Panc1 (cell line): Measurements from ENCODE around the gene RBM45. TPM values are rescaled to one million over a fixed set of nuclear protein-coding genes. Genes with fewer than 3 reads are reported as not detected.

ENCODE experiments used
- ATAC-seq: fragments of 200-7000 bp; cut with Tn5 transposase; 2 replicates; pipeline ENCODE4 v1.9.1; 2020; ENCODE audit warnings: mild to moderate bottlenecking, moderate library complexity
- BruUV-seq: library from RNA; stranded (reverse); fragments of 400-500 nt; replicated peaks from 2 replicates; lab custom pipeline; 2021; lab: Mats Ljungman, UMichigan
- CTCF ChIA-PET: fragments of 300-600 bp; sonication (Branson Sonifier 250); formaldehyde crosslinking; loops from one replicate; lab custom pipeline; 2022; ENCODE audit warnings: antibody characterized with exemption; lab: Charles Lee
- POLR2A ChIA-PET: fragments of 300-600 bp; sonication (Branson Sonifier 250); formaldehyde crosslinking; loops from one replicate; lab custom pipeline; 2022; ENCODE audit warnings: antibody characterized with exemption; lab: Charles Lee
- DNase-seq: peaks from one replicate; pipeline ENCODE4 v3.0.0-alpha.2; 2010; ENCODE audit warnings: low read depth, low spot score
- H3K27ac ChIP-seq: 2 replicates; pipeline ENCODE4 v1.5.1; 2011; ENCODE audit warnings: mild to moderate bottlenecking, low read length, inconsistent platforms
- H3K27me3 ChIP-seq: fragments of 200-500 bp; sonication (Bioruptor generic); 2 replicates; pipeline ENCODE4 v1.6.0; 2014; ENCODE audit warnings: low read length, inconsistent platforms; ENCODE audit not compliant: control insufficient read depth, insufficient read depth
- H3K36me3 ChIP-seq: fragments of 200-500 bp; sonication (Bioruptor generic); 2 replicates; pipeline ENCODE4 v1.5.1; 2014; ENCODE audit warnings: inconsistent platforms, mild to moderate bottlenecking, low read length, moderate library complexity; ENCODE audit not compliant: control insufficient read depth, insufficient read depth
- H3K4me1 ChIP-seq: 2 replicates; pipeline ENCODE4 v1.5.1; 2011; ENCODE audit warnings: inconsistent platforms, mild to moderate bottlenecking, low read length, moderate library complexity; ENCODE audit not compliant: control insufficient read depth, insufficient read depth
- H3K4me3 ChIP-seq, 2 experiments: 2 replicates each; pipeline ENCODE4 v1.5.1; 2011 to 2012; ENCODE audit warnings: low read depth in 2 of 2, low read length in 2 of 2, mild to moderate bottlenecking in 2 of 2, inconsistent platforms in 1 of 2, moderate library complexity in 1 of 2
- H3K9me3 ChIP-seq: fragments of 200-500 bp; sonication (Bioruptor generic); 2 replicates; pipeline ENCODE4 v1.5.1; 2014; ENCODE audit warnings: low read depth, mild to moderate bottlenecking, inconsistent platforms, low read length, moderate library complexity; ENCODE audit not compliant: control insufficient read depth, insufficient read depth
- POLR2AphosphoS5 ChIP-seq: IDR thresholded peaks from 2 replicates; pipeline ENCODE4 v1.6.1; 2012; ENCODE audit warnings: mild to moderate bottlenecking, low read depth, low read length, moderate library complexity
- SIN3A ChIP-seq: IDR thresholded peaks from 2 replicates; pipeline ENCODE4 v1.6.1; 2012; ENCODE audit warnings: low read depth, mild to moderate bottlenecking, low read length, moderate library complexity, borderline replicate concordance; ENCODE audit not compliant: insufficient read depth
- TCF7L2 ChIP-seq: IDR thresholded peaks from 2 replicates; pipeline ENCODE4 v1.6.1; 2011; ENCODE audit warnings: mild to moderate bottlenecking, low read depth, low read length, inconsistent platforms
- in situ Hi-C: cut with HindIII; loops from 2 replicates; pipeline ENCODE4 v1.10.0; 2016; ENCODE audit warnings: low sequenced_read_pairs, low pct_unique_long_range_greater_than_20kb
- intact Hi-C: fragments of 100-400 bp; cut with micrococcal nuclease; formaldehyde crosslinking; loops from one replicate; pipeline ENCODE4 v1.10.0; 2022; ENCODE audit not compliant: unreplicated experiment
- total RNA-seq: library from RNA; stranded (reverse); gene quantifications from one replicate; pipeline ENCODE4 v1.2.1, GENCODE V29; 2021; ENCODE audit not compliant: unreplicated experiment
- TF ChIP-seq, protein P1 (sequence below), 2 experiments: IDR thresholded peaks; 2 replicates each; pipeline ENCODE4 v1.6.1; 2011 to 2012; ENCODE audit warnings: low read depth in 2 of 2, control low read depth in 1 of 2, low read length in 1 of 2, mild to moderate bottlenecking in 1 of 2, moderate library complexity in 1 of 2; ENCODE audit not compliant: insufficient read depth in 1 of 2
- TF ChIP-seq, protein P2 (sequence below): fragments of 450-650 bp; IDR thresholded peaks from 2 replicates; pipeline ENCODE4 v1.5.1; 2017; ENCODE audit warnings: mild to moderate bottlenecking

Gene RBM45
- total RNA-seq, 1 experiment from 2014 or later, result 14.1 TPM

DNA sequence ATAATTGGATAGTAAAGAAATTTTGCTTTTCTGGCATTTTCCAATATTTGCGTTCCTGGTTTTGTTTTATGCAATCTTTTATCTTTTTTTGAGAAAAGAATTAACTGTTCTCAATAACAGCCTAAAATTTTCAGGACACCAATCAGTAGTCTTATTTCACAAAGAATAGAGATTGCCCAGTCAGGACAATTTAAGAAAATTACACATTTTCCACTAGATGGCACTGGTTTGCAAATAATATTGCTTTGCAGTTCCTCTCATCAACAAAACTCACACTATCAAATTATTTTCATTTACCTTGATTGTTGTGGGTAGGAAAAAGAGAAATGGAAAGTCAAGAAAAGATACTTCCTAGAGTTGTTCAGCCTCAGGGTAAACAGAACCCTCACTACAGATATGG is 2.4 kb upstream of the RBM45 start:
- no peak for DNase-seq
- CTCF ChIA-PET, result no interaction called here
- Histone ChIP-seq H3K27ac (no peak overlapping the region), H3K9me3 (no peaks in the 10 kb centered on the region), H3K4me3 (no peak overlapping the region), H3K4me1 (peaks cover 6% of the 10 kb centered on the region), H3K36me3 (no peaks in the 10 kb centered on the region; the same call in 1 of the 2 replicates), H3K27me3 (0 out of 2 replicates have a peak, but pooled peaks cover 2% of the 10 kb centered on the region)
- in situ Hi-C loops, result no loop called here
- BruUV-seq, result no TSS peak
- POLR2A ChIA-PET, result no interaction called here
- intact Hi-C loops, result loop anchor here (2.0 to 10.0 kb wide), 4 partner anchors 125 to 302 kb away; no protein-coding TSS in a partner anchor
- TF ChIP-seq, protein P1, sequence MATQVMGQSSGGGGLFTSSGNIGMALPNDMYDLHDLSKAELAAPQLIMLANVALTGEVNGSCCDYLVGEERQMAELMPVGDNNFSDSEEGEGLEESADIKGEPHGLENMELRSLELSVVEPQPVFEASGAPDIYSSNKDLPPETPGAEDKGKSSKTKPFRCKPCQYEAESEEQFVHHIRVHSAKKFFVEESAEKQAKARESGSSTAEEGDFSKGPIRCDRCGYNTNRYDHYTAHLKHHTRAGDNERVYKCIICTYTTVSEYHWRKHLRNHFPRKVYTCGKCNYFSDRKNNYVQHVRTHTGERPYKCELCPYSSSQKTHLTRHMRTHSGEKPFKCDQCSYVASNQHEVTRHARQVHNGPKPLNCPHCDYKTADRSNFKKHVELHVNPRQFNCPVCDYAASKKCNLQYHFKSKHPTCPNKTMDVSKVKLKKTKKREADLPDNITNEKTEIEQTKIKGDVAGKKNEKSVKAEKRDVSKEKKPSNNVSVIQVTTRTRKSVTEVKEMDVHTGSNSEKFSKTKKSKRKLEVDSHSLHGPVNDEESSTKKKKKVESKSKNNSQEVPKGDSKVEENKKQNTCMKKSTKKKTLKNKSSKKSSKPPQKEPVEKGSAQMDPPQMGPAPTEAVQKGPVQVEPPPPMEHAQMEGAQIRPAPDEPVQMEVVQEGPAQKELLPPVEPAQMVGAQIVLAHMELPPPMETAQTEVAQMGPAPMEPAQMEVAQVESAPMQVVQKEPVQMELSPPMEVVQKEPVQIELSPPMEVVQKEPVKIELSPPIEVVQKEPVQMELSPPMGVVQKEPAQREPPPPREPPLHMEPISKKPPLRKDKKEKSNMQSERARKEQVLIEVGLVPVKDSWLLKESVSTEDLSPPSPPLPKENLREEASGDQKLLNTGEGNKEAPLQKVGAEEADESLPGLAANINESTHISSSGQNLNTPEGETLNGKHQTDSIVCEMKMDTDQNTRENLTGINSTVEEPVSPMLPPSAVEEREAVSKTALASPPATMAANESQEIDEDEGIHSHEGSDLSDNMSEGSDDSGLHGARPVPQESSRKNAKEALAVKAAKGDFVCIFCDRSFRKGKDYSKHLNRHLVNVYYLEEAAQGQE (IDR thresholded peaks at IDR 0.05; ENCODE audit: insufficient read depth in 1 of 2, low read depth in 2 of 2, low read length in 1 of 2), result no peak
- TF ChIP-seq, protein P2, sequence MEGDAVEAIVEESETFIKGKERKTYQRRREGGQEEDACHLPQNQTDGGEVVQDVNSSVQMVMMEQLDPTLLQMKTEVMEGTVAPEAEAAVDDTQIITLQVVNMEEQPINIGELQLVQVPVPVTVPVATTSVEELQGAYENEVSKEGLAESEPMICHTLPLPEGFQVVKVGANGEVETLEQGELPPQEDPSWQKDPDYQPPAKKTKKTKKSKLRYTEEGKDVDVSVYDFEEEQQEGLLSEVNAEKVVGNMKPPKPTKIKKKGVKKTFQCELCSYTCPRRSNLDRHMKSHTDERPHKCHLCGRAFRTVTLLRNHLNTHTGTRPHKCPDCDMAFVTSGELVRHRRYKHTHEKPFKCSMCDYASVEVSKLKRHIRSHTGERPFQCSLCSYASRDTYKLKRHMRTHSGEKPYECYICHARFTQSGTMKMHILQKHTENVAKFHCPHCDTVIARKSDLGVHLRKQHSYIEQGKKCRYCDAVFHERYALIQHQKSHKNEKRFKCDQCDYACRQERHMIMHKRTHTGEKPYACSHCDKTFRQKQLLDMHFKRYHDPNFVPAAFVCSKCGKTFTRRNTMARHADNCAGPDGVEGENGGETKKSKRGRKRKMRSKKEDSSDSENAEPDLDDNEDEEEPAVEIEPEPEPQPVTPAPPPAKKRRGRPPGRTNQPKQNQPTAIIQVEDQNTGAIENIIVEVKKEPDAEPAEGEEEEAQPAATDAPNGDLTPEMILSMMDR, result peak; percentile 66; the same call in 1 of the 2 replicates
- ATAC-seq, result no peak

DNA sequence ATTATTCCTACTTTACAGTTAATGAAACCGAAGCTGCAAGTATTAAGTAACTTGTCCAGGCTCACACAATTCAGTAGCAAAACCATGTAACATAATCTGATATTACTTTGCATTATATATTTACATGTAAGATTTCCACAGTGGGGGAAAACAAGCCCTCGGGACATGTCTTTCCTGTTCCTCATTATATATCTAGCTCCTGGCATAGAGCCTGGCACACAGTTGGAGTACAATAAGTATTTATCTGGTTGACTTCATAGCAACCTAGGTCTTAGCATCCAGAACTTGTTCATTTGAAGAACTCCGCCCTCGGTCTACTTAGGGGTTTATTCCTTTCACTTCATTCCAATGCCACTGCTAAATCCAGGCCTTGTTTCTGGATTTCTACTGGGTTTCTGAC is 1.6 kb upstream of the RBM45 start:
- H3K4me1 ChIP-seq, result peaks cover 6% of the 10 kb centered on the region
- TF ChIP-seq SIN3A, result no peak
- TF ChIP-seq, protein P1 (IDR thresholded peaks at IDR 0.05; ENCODE audit: insufficient read depth in 1 of 2, low read depth in 2 of 2, low read length in 1 of 2), result no peak
- TF ChIP-seq POLR2AphosphoS5, result no peak
- TF ChIP-seq, protein P2, result no peak
- TF ChIP-seq TCF7L2, result no peak
- ChIA-PET POLR2A (no interaction called here), CTCF (no interaction called here)
- 0 out of 2 replicates have a peak, but pooled peaks cover 2% of the 10 kb centered on the region for H3K27me3 ChIP-seq
- H3K4me3 ChIP-seq, result no peak overlapping the region
- no peaks in the 10 kb centered on the region for H3K9me3 ChIP-seq
- intact Hi-C loops, result loop anchor here (2.0 to 5.0 kb wide), 3 partner anchors 170 to 302 kb away; no protein-coding TSS in a partner anchor
- no peaks in the 10 kb centered on the region; the same call in 1 of the 2 replicates for H3K36me3 ChIP-seq
- ATAC-seq (no peak), DNase-seq (no peak)
- BruUV-seq, result no TSS peak
- H3K27ac ChIP-seq, result no peak overlapping the region
- in situ Hi-C loops, result no loop called here
